CD4-positive, alpha-beta T cell treated with Interferon alpha-2 for 1 hour (primary cell): Measurements from ENCODE around the gene FKBP1C.
"Not testable (repeated sequence)": the region's sequence is repeated elsewhere in the genome, so short reads cannot be mapped to it uniquely, and the experiment has no call there.

ENCODE experiments used
- DNase-seq, 2 donors: peaks; one replicate each; pipeline ENCODE4 v3.0.0-alpha.2; 2020 to 2022

The FKBP1C gene

GRCh38 chr6:63211343-63211742 lies at the start of gene FKBP1C:
FKBP1C (plus strand) TSS chr6:63211469.
- not testable (repeated sequence) for DNase-seq

GRCh38 chr6:63164047-63164803 lies 47.0 kb upstream of the FKBP1C start:
- not testable (repeated sequence) for DNase-seq

GRCh38 chr6:63174173-63174572 lies 37.1 kb upstream of the FKBP1C start:
- no peak for DNase-seq

- no peak for DNase-seq
These were observed 35.1 kb upstream of the FKBP1C start for GRCh38 chr6:63176181-63176580.

GRCh38 chr6:63180367-63180766 lies 30.9 kb upstream of the FKBP1C start:
- no peak for DNase-seq

GRCh38 chr6:63186970-63187369 lies 24.3 kb upstream of the FKBP1C start:
- no peak for DNase-seq

- no peak for DNase-seq
These were observed 22.4 kb upstream of the FKBP1C start for GRCh38 chr6:63188828-63189227.

- no peak for DNase-seq
These were observed 17.9 kb upstream of the FKBP1C start for GRCh38 chr6:63193324-63193723.

- no peak for DNase-seq
These were observed 13.5 kb upstream of the FKBP1C start for GRCh38 chr6:63197741-63198140.

- no peak for DNase-seq
These were observed 2.1 kb downstream of the FKBP1C start for GRCh38 chr6:63213325-63213724.

- DNase-seq: no peak
These were observed 3.5 kb downstream of the FKBP1C start for GRCh38 chr6:63214816-63215215.

GRCh38 chr6:63224179-63224578 lies 12.9 kb downstream of the FKBP1C start:
- DNase-seq: no peak

GRCh38 chr6:63225987-63226386 lies 14.7 kb downstream of the FKBP1C start:
- DNase-seq: not testable (repeated sequence)

GRCh38 chr6:63227928-63228894 lies 16.9 kb downstream of the FKBP1C start:
- DNase-seq: not testable (repeated sequence)

GRCh38 chr6:63230027-63230426 lies 18.8 kb downstream of the FKBP1C start:
- DNase-seq: not testable (repeated sequence)

GRCh38 chr6:63230511-63230910 lies 19.2 kb downstream of the FKBP1C start:
- DNase-seq: not testable (repeated sequence)

- DNase-seq: no peak
These were observed 25.1 kb downstream of the FKBP1C start for GRCh38 chr6:63236398-63236817.

- DNase-seq: no peak
These were observed 34.2 kb downstream of the FKBP1C start for GRCh38 chr6:63245420-63245819.

GRCh38 chr6:63245909-63246308 lies 34.6 kb downstream of the FKBP1C start:
- peak in 1 of 2 donors; percentile 0 for DNase-seq

- no peak for DNase-seq
These were observed 35.3 kb downstream of the FKBP1C start for GRCh38 chr6:63246581-63246980.

- no peak for DNase-seq
These were observed 38.7 kb downstream of the FKBP1C start for GRCh38 chr6:63249875-63250482.

GRCh38 chr6:63259153-63259552 lies 47.9 kb downstream of the FKBP1C start:
- no peak for DNase-seq

GRCh38 chr6:63261820-63262219 lies 50.6 kb downstream of the FKBP1C start:
- DNase-seq: no peak
